GM18499 (cell line): ENCODE results near the gene TGFBRAP1.
"Not testable (repeated sequence)": the region's sequence is repeated elsewhere in the genome, so short reads cannot be mapped to it uniquely, and the experiment has no call there.

Source experiments
- ATAC-seq: cut with Tn5 transposase; IDR thresholded peaks from one replicate; pipeline ENCODE4 v1.9.1; 2021; ENCODE audit warnings: moderate number of reproducible peaks; ENCODE audit not compliant: insufficient read depth, unreplicated experiment

The TGFBRAP1 gene

GRCh38 chr2:105287692-105288091 is 41.8 kb downstream of the TGFBRAP1 start:
- no peak for ATAC-seq

GRCh38 chr2:105283532-105283931 is 46.0 kb downstream of the TGFBRAP1 start:
- ATAC-seq: no peak

- no peak for ATAC-seq
Measured at GRCh38 chr2:105280281-105280680, 49.3 kb downstream of the TGFBRAP1 start.

GRCh38 chr2:105279126-105279525 is 50.4 kb downstream of the TGFBRAP1 start:
- ATAC-seq: no peak

GRCh38 chr2:105278654-105279053 is 50.9 kb downstream of the TGFBRAP1 start:
- ATAC-seq: no peak

GRCh38 chr2:105274046-105274445 is 55.5 kb downstream of the TGFBRAP1 start:
- ATAC-seq: no peak

- no peak for ATAC-seq
Measured at GRCh38 chr2:105272176-105272575, 57.4 kb downstream of the TGFBRAP1 start.

- ATAC-seq: no peak
Measured at GRCh38 chr2:105271393-105272045, 58.0 kb downstream of the TGFBRAP1 start.

- no peak for ATAC-seq
Measured at GRCh38 chr2:105269426-105269825, 60.1 kb downstream of the TGFBRAP1 start.

GRCh38 chr2:105262651-105263091 is 66.9 kb downstream of the TGFBRAP1 start:
- ATAC-seq: no peak

- ATAC-seq: no peak
Measured at GRCh38 chr2:105261061-105261460, 68.5 kb downstream of the TGFBRAP1 start.

- no peak for ATAC-seq
Measured at GRCh38 chr2:105258835-105259350, 70.6 kb downstream of the TGFBRAP1 start.

- ATAC-seq: no peak
Measured at GRCh38 chr2:105257981-105258380, 71.6 kb downstream of the TGFBRAP1 start.

- no peak for ATAC-seq
Measured at GRCh38 chr2:105256431-105257047, 73.0 kb downstream of the TGFBRAP1 start.

GRCh38 chr2:105255979-105256378 is 73.6 kb downstream of the TGFBRAP1 start:
- ATAC-seq: no peak

GRCh38 chr2:105254531-105255210 is 74.9 kb downstream of the TGFBRAP1 start:
- no peak for ATAC-seq

GRCh38 chr2:105252271-105252670 is 77.3 kb downstream of the TGFBRAP1 start:
- no peak for ATAC-seq

GRCh38 chr2:105251016-105251648 is 78.4 kb downstream of the TGFBRAP1 start:
- ATAC-seq: not testable (repeated sequence)

GRCh38 chr2:105249891-105250290 is 79.6 kb downstream of the TGFBRAP1 start:
- no peak for ATAC-seq

GRCh38 chr2:105249181-105249580 is 80.4 kb downstream of the TGFBRAP1 start:
- ATAC-seq: no peak
